ENCODE results near the gene EPAS1.

- TF ChIP-seq USF1 (CRISPR knock-in tag; IDR thresholded peaks at IDR 0.05) (no peak), CTCF (IDR thresholded peaks at IDR 0.05) (no peak), IRF2 (CRISPR knock-in tag; IDR thresholded peaks at IDR 0.05; ENCODE audit: borderline replicate concordance, low read depth) (no peak), RELA (CRISPR knock-in tag; IDR thresholded peaks at IDR 0.05; ENCODE audit: borderline replicate concordance) (no peak), MAX (CRISPR knock-in tag; IDR thresholded peaks at IDR 0.05) (no peak), NR1H2 (CRISPR knock-in tag; IDR thresholded peaks at IDR 0.05) (no peak), CBFB (CRISPR knock-in tag; IDR thresholded peaks at IDR 0.05; ENCODE audit: low read depth) (no peak), FOXJ3 (CRISPR knock-in tag; IDR thresholded peaks at IDR 0.05; ENCODE audit: borderline replicate concordance) (no peak), CREB1 (CRISPR knock-in tag; IDR thresholded peaks at IDR 0.05) (no peak), ELF4 (CRISPR knock-in tag; IDR thresholded peaks at IDR 0.05; ENCODE audit: low read depth) (no peak), CREM (CRISPR knock-in tag; IDR thresholded peaks at IDR 0.05) (no peak), ZNF423 (CRISPR knock-in tag; IDR thresholded peaks at IDR 0.05) (no peak), ZBTB43 (CRISPR knock-in tag; IDR thresholded peaks at IDR 0.05) (no peak)
Observed at GRCh38 chr2:46381871-46382270, 84.7 kb downstream of the EPAS1 start.

Data from WTC11 (cell line).